Smooth muscle cell (in vitro differentiated cells): ENCODE results near the gene NR2C1. TPM values are rescaled to one million over a fixed set of nuclear protein-coding genes. Genes with fewer than 3 reads are reported as not detected.
"Not testable (repeated sequence)": the region's sequence is repeated elsewhere in the genome, so short reads cannot be mapped to it uniquely, and the experiment has no call there.

Source experiments
- DNase-seq: peaks from one replicate; lab custom pipeline; 2025; ENCODE audit not compliant: unreplicated experiment; lab: John Stamatoyannopoulos, UW
- H2AFZ ChIP-seq: fragments of 200-600 bp; sonication (generic); 2 replicates; pipeline ENCODE4 v1.6.0; 2016; ENCODE audit warnings: antibody characterized with exemption, low read depth, mild to moderate bottlenecking
- H3F3A ChIP-seq: fragments of 200-600 bp; sonication (generic); 2 replicates; pipeline ENCODE4 v1.6.0; 2017; ENCODE audit warnings: antibody characterized with exemption, low read depth
- H3K27ac ChIP-seq: fragments of 200-600 bp; sonication (generic); 2 replicates; pipeline ENCODE4 v1.5.1; 2016; ENCODE audit warnings: low read depth, mild to moderate bottlenecking
- H3K27me3 ChIP-seq: fragments of 200-600 bp; sonication (generic); 2 replicates; pipeline ENCODE4 v1.6.1; 2016; ENCODE audit warnings: low read depth, mild to moderate bottlenecking
- H3K36me3 ChIP-seq: fragments of 200-600 bp; sonication (generic); 2 replicates; pipeline ENCODE4 v1.5.1; 2016; ENCODE audit warnings: low read depth
- H3K4me1 ChIP-seq: fragments of 200-600 bp; sonication (generic); 2 replicates; pipeline ENCODE4 v1.5.1; 2016; ENCODE audit warnings: low read depth
- H3K4me2 ChIP-seq: fragments of 200-600 bp; sonication (generic); 2 replicates; pipeline ENCODE4 v1.6.0; 2016; ENCODE audit warnings: mild to moderate bottlenecking
- H3K4me3 ChIP-seq: fragments of 200-600 bp; sonication (generic); 2 replicates; pipeline ENCODE4 v1.5.1; 2016; ENCODE audit warnings: mild to moderate bottlenecking
- H3K79me2 ChIP-seq: fragments of 200-600 bp; sonication (generic); 2 replicates; pipeline ENCODE4 v1.6.0; 2016; ENCODE audit warnings: low read depth, mild to moderate bottlenecking
- H3K9ac ChIP-seq: fragments of 200-600 bp; sonication (generic); 2 replicates; pipeline ENCODE4 v1.6.0; 2016; ENCODE audit warnings: low read depth
- H3K9me3 ChIP-seq: fragments of 200-600 bp; sonication (generic); replicated peaks from 2 replicates; pipeline ENCODE4 v1.5.1; 2016; ENCODE audit warnings: low read depth
- H4K20me1 ChIP-seq: fragments of 200-600 bp; sonication (generic); 2 replicates; pipeline ENCODE4 v1.6.0; 2016; ENCODE audit warnings: low read depth
- CTCF ChIP-seq: fragments of 200-600 bp; sonication (generic); IDR thresholded peaks from 2 replicates; pipeline ENCODE4 v1.5.1; 2017; ENCODE audit warnings: borderline replicate concordance, mild to moderate bottlenecking, antibody characterized with exemption; ENCODE audit not compliant: insufficient read depth, poor library complexity, severe bottlenecking
- WGBS: methylation state at CpG from one replicate; pipeline ENCODE4 v1.1.7; 2016; ENCODE audit warnings: low lambda C conversion rate; 5-methylcytosine and 5-hydroxymethylcytosine counted together
- polyA plus RNA-seq: library from polyadenylated mRNA; unstranded; fragments of >200 nt; fragmentation: Nextera tagmentation; extraction: Ambion mirVana; gene quantifications from 2 replicates; pipeline ENCODE4 v1.2.1, GENCODE V29; 2016
- total RNA-seq: library from RNA; depleted of rRNA; stranded (reverse); fragments of >200 nt; gene quantifications from 2 replicates; pipeline ENCODE4 v1.2.3, GENCODE V29; 2014

Gene NR2C1
- total and polyA plus RNA-seq, 2 experiments from 2014 or later, result 23.7 to 48.0 TPM

- Histone ChIP-seq H3K27ac (no peak overlapping the region), H3K27me3 (no peaks in the 10 kb centered on the region), H3K79me2 (peaks cover 25% of the 10 kb centered on the region), H3K9ac (no peak overlapping the region), H4K20me1 (peaks cover 14% of the 10 kb centered on the region), H3K4me2 (no peak overlapping the region), H3K9me3 (no peaks in the 10 kb centered on the region), H3K4me1 (peaks cover under 1% of the 10 kb centered on the region), H3K4me3 (no peak overlapping the region), H3K36me3 (no peaks in the 10 kb centered on the region), H3F3A (peaks cover under 1% of the 10 kb centered on the region), H2AFZ (no peak overlapping the region)
- no peak for DNase-seq
- TF ChIP-seq CTCF, result no peak
- WGBS, result 98% methylated on average over 6 of the region's 6 CpGs
Observed at GRCh38 chr12:94988471-94988870, 84.9 kb downstream of the NR2C1 start.

GRCh38 chr12:94987801-94988200 is 85.6 kb downstream of the NR2C1 start:
- H3K4me1 ChIP-seq, result peaks cover 7% of the 10 kb centered on the region
- TF ChIP-seq CTCF, result no peak
- H3K9ac ChIP-seq, result no peak overlapping the region
- H3K79me2 ChIP-seq, result peaks cover 23% of the 10 kb centered on the region
- no peaks in the 10 kb centered on the region for H3K9me3 ChIP-seq
- WGBS, result 58% methylated on average over 2 of the region's 2 CpGs
- H2AFZ ChIP-seq, result no peak overlapping the region
- H3K27ac ChIP-seq, result no peak overlapping the region
- no peak for DNase-seq
- H3K4me2 ChIP-seq, result no peak overlapping the region
- no peaks in the 10 kb centered on the region for H3K27me3 ChIP-seq
- peaks cover 20% of the 10 kb centered on the region for H4K20me1 ChIP-seq
- no peak overlapping the region for H3K4me3 ChIP-seq
- H3K36me3 ChIP-seq, result no peaks in the 10 kb centered on the region
- H3F3A ChIP-seq, result peaks cover 7% of the 10 kb centered on the region

GRCh38 chr12:94987076-94987669 is 86.2 kb downstream of the NR2C1 start:
- Histone ChIP-seq H4K20me1 (peaks cover 18% of the 10 kb centered on the region), H3K27ac (no peak overlapping the region), H3K9me3 (no peaks in the 10 kb centered on the region), H3K27me3 (no peaks in the 10 kb centered on the region), H3K4me3 (no peak overlapping the region), H3F3A (peaks cover 10% of the 10 kb centered on the region), H2AFZ (no peak overlapping the region), H3K9ac (no peak overlapping the region), H3K4me1 (peaks cover 7% of the 10 kb centered on the region), H3K36me3 (no peaks in the 10 kb centered on the region), H3K79me2 (peaks cover 22% of the 10 kb centered on the region), H3K4me2 (no peak overlapping the region)
- no peak for DNase-seq
- 98% methylated on average over 8 of the region's 8 CpGs for WGBS
- TF ChIP-seq CTCF, result no peak

GRCh38 chr12:94985099-94985498 is 88.3 kb downstream of the NR2C1 start:
- H2AFZ ChIP-seq, H3K9ac ChIP-seq, H3K4me1 ChIP-seq, H3K4me2 ChIP-seq, H3K4me3 ChIP-seq, H3K9me3 ChIP-seq, H3K27me3 ChIP-seq, H3K36me3 ChIP-seq, DNase-seq: not testable (repeated sequence)
- Histone ChIP-seq H3K79me2 (peaks cover 31% of the 10 kb centered on the region), H3K27ac (peak overlapping the region; percentile 86), H3F3A (peaks cover 10% of the 10 kb centered on the region), H4K20me1 (peaks cover 20% of the 10 kb centered on the region)
- 86% methylated on average over 9 of the region's 9 CpGs for whole genome bisulfite sequencing
